ENCODE results near the gene ARSI. TPM values are rescaled to one million over a fixed set of nuclear protein-coding genes. Genes with fewer than 3 reads are reported as not detected.

ARSI gene
- total and polyA plus RNA-seq, 2 of the 4 experiments (the other 2 are of a cell fraction) = 14.8 to 15.2 TPM

DNA sequence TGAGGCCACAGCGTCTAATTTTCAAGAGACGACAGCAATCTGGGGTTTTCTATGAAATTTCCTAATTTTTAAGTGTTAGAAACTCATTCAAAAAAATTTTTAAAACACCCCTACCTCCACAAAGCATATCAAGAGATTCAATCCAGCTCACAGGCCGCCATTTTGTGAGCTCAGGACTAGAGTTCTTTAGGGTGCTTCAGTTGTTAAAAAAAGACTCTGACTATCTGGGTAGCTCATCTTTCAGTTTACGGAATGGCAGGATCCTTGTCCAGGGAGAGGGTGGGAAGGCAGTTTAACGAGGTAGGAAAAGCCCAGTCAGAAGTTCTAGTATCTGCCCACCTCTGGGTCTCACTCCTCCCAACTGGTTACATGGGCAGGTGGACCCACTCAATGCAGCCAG is 56.3 kb downstream of the ARSI start:
- Histone ChIP-seq H3K4me2 (ENCODE audit: low read depth, low read length) (no peak overlapping the region), H3K56ac (ENCODE audit: extremely low read depth, insufficient read depth, low read length) (no peak overlapping the region), H3K4ac (ENCODE audit: low read depth, low read length) (no peak overlapping the region), H3K4me3 (ENCODE audit: insufficient read depth, low read depth, low read length) (no peak overlapping the region), H3K9ac (ENCODE audit: low read depth, low read length) (no peak overlapping the region), H3K9me1 (ENCODE audit: insufficient read depth, low read length) (no peaks in the 10 kb centered on the region; the same call in 1 of the 2 replicates), H3K18ac (ENCODE audit: low read depth, low read length) (no peak overlapping the region), H2BK120ac (ENCODE audit: low read depth, low read length) (no peak overlapping the region), H3K14ac (replicated peaks; ENCODE audit: low read depth, low read length) (no peak overlapping the region), H3K36me3 (ENCODE audit: control insufficient read depth, insufficient read depth, low read length) (no peaks in the 10 kb centered on the region), H4K91ac (ENCODE audit: insufficient read depth, low read depth, low read length) (no peak overlapping the region), H3K27ac (ENCODE audit: insufficient read depth, low read length) (no peak overlapping the region), H2AK9ac (replicated peaks; ENCODE audit: low read depth, low read length, poor library complexity) (no peak overlapping the region), H2AK5ac (ENCODE audit: low read depth, low read length) (no peak overlapping the region), H3K79me1 (ENCODE audit: low read depth in 1 of 2, low read length in 2 of 2) (no peaks in the 10 kb centered on the region), H2BK15ac (ENCODE audit: low read depth, low read length) (no peak overlapping the region), H4K20me1 (ENCODE audit: insufficient read depth, low read length) (no peaks in the 10 kb centered on the region), H4K5ac (ENCODE audit: low read depth, low read length) (no peak overlapping the region), H3K23ac (ENCODE audit: low read depth, low read length) (no peak overlapping the region), H2BK20ac (ENCODE audit: low read depth, low read length) (no peak overlapping the region), H2BK5ac (ENCODE audit: low read depth, low read length, poor library complexity, severe bottlenecking) (no peak overlapping the region), H4K8ac (ENCODE audit: low read depth in 2 of 2, low read length in 2 of 2) (no peak overlapping the region), H3K4me1 (ENCODE audit: control insufficient read depth, insufficient read depth, low read length) (peaks cover 8% of the 10 kb centered on the region; the same call in 1 of the 2 replicates), H3K9me3 (ENCODE audit: control insufficient read depth, insufficient read depth, low read length) (no peaks in the 10 kb centered on the region), H3K27me3 (ENCODE audit: control insufficient read depth, insufficient read depth, low read length) (peaks cover 7% of the 10 kb centered on the region), H2AFZ (replicated peaks; ENCODE audit: low read length, poor library complexity) (no peak overlapping the region)
- DNase-seq (no peak), ATAC-seq (ENCODE audit: low read depth) (no peak)
- ChIA-PET POLR2A (ENCODE audit: unreplicated experiment) (no interaction called here), CTCF (no interaction called here)
- no peak for TF ChIP-seq RAD21 (IDR thresholded peaks at IDR 0.05; ENCODE audit: low read length)
- no peak for TF ChIP-seq NFE2L2 (IDR thresholded peaks at IDR 0.05; ENCODE audit: low read depth, low read length)
- no peak for TF ChIP-seq CEBPB (IDR thresholded peaks at IDR 0.05; ENCODE audit: low read depth, low read length)
- TF ChIP-seq RFX5 (IDR thresholded peaks at IDR 0.05; ENCODE audit: low read depth, low read length) = no peak
- TF ChIP-seq, protein P1, sequence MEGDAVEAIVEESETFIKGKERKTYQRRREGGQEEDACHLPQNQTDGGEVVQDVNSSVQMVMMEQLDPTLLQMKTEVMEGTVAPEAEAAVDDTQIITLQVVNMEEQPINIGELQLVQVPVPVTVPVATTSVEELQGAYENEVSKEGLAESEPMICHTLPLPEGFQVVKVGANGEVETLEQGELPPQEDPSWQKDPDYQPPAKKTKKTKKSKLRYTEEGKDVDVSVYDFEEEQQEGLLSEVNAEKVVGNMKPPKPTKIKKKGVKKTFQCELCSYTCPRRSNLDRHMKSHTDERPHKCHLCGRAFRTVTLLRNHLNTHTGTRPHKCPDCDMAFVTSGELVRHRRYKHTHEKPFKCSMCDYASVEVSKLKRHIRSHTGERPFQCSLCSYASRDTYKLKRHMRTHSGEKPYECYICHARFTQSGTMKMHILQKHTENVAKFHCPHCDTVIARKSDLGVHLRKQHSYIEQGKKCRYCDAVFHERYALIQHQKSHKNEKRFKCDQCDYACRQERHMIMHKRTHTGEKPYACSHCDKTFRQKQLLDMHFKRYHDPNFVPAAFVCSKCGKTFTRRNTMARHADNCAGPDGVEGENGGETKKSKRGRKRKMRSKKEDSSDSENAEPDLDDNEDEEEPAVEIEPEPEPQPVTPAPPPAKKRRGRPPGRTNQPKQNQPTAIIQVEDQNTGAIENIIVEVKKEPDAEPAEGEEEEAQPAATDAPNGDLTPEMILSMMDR (conservative IDR thresholded peaks at IDR 0.05; ENCODE audit: low read depth, low read length) = no peak
- no peak for TF ChIP-seq MXI1 (IDR thresholded peaks at IDR 0.05; ENCODE audit: borderline replicate concordance, low read depth, low read length)
- no peak for TF ChIP-seq MAZ (IDR thresholded peaks at IDR 0.05; ENCODE audit: borderline replicate concordance, low read depth, low read length)
- no peak for TF ChIP-seq FOS (IDR thresholded peaks at IDR 0.05; ENCODE audit: low read depth, low read length)
- no peak for TF ChIP-seq SMC3 (IDR thresholded peaks at IDR 0.05; ENCODE audit: low read depth, low read length)
- TF ChIP-seq, protein P2, sequence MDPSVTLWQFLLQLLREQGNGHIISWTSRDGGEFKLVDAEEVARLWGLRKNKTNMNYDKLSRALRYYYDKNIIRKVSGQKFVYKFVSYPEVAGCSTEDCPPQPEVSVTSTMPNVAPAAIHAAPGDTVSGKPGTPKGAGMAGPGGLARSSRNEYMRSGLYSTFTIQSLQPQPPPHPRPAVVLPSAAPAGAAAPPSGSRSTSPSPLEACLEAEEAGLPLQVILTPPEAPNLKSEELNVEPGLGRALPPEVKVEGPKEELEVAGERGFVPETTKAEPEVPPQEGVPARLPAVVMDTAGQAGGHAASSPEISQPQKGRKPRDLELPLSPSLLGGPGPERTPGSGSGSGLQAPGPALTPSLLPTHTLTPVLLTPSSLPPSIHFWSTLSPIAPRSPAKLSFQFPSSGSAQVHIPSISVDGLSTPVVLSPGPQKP (IDR thresholded peaks at IDR 0.05; ENCODE audit: borderline replicate concordance, low read depth, low read length) = no peak
- TF ChIP-seq BHLHE40 (IDR thresholded peaks at IDR 0.05; ENCODE audit: low read depth, low read length) = no peak
- TF ChIP-seq RCOR1 (IDR thresholded peaks at IDR 0.05; ENCODE audit: insufficient replicate concordance, low read length) = no peak
- TF ChIP-seq POLR2A (IDR thresholded peaks at IDR 0.05; ENCODE audit: low read depth, low read length) = no peak
- TF ChIP-seq, protein P3, sequence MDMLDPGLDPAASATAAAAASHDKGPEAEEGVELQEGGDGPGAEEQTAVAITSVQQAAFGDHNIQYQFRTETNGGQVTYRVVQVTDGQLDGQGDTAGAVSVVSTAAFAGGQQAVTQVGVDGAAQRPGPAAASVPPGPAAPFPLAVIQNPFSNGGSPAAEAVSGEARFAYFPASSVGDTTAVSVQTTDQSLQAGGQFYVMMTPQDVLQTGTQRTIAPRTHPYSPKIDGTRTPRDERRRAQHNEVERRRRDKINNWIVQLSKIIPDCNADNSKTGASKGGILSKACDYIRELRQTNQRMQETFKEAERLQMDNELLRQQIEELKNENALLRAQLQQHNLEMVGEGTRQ (IDR thresholded peaks at IDR 0.05; ENCODE audit: low read depth, low read length) = no peak
- TF ChIP-seq MAFK (IDR thresholded peaks at IDR 0.05; ENCODE audit: low read depth, low read length) = no peak
- no peak for TF ChIP-seq CHD1 (IDR thresholded peaks at IDR 0.05; ENCODE audit: low read depth, low read length)
- WGBS, 2 experiments (ENCODE audit: extremely low coverage in 2 of 2, insufficient read length in 1 of 2) = no CpG with 5 or more reads among the region's 5 CpGs
- intact Hi-C loops (cut with micrococcal nuclease) = no loop called here
- no TSS peak for BruUV-seq (replicated peaks)
- dilution Hi-C loops (cut with HindIII; ENCODE audit: low sequenced_read_pairs, unreplicated experiment) = no loop called here
- in situ Hi-C loops (cut with MboI; ENCODE audit: low sequenced_read_pairs) = no loop called here
